Muscle of arm (tissue), 12 donors: ENCODE data around the gene CACNA1D. TPM values are rescaled to one million over a fixed set of nuclear protein-coding genes. Genes with fewer than 3 reads are reported as not detected.

Experiments
- DNase-seq: peaks from one replicate; pipeline ENCODE4 v3.0.0-alpha.2; 2013
- polyA plus RNA-seq, 12 donors: library from polyadenylated mRNA; unstranded; fragments of 120-200 nt; gene quantifications; one replicate each; pipeline ENCODE4 v1.2.1, GENCODE V29; 2013; ENCODE audit not compliant: insufficient read length in 12 of 12

The CACNA1D gene
- polyA plus RNA-seq, 12 donors = 1.5 to 18.8 (median 2.2) TPM; not detected in 1

- no peak for DNase-seq
Measured at GRCh38 chr3:53688989-53689388, 194.6 kb downstream of the CACNA1D start.

- no peak for DNase-seq
Measured at GRCh38 chr3:53689681-53690080, 195.3 kb downstream of the CACNA1D start.

GRCh38 chr3:53690521-53690920, 196.1 kb downstream of the CACNA1D start:
- DNase-seq = no peak

- DNase-seq = no peak
Measured at GRCh38 chr3:53691349-53691748, 196.9 kb downstream of the CACNA1D start.

- no peak for DNase-seq
Measured at GRCh38 chr3:53691885-53692284, 197.5 kb downstream of the CACNA1D start.

- no peak for DNase-seq
Measured at GRCh38 chr3:53693451-53693850, 199.0 kb downstream of the CACNA1D start.

GRCh38 chr3:53694046-53694445, 199.6 kb downstream of the CACNA1D start:
- no peak for DNase-seq

GRCh38 chr3:53694666-53695323, 200.4 kb downstream of the CACNA1D start:
- no peak for DNase-seq

- DNase-seq = no peak
Measured at GRCh38 chr3:53695324-53695690, 200.9 kb downstream of the CACNA1D start.

- DNase-seq = no peak
Measured at GRCh38 chr3:53696401-53697172, 202.2 kb downstream of the CACNA1D start.

- DNase-seq = no peak
Measured at GRCh38 chr3:53700441-53700840, 206.0 kb downstream of the CACNA1D start.

GRCh38 chr3:53702776-53703530, 208.5 kb downstream of the CACNA1D start:
- no peak for DNase-seq

GRCh38 chr3:53703630-53704362, 209.4 kb downstream of the CACNA1D start:
- DNase-seq = no peak

GRCh38 chr3:53704363-53704725, 209.9 kb downstream of the CACNA1D start:
- DNase-seq = no peak

GRCh38 chr3:53705024-53705745, 210.8 kb downstream of the CACNA1D start:
- DNase-seq = no peak

GRCh38 chr3:53705774-53706173, 211.4 kb downstream of the CACNA1D start:
- DNase-seq = no peak

GRCh38 chr3:53707222-53707621, 212.8 kb downstream of the CACNA1D start:
- no peak for DNase-seq

- no peak for DNase-seq
Measured at GRCh38 chr3:53708001-53708621, 213.7 kb downstream of the CACNA1D start.

- no peak for DNase-seq
Measured at GRCh38 chr3:53709256-53709655, 214.8 kb downstream of the CACNA1D start.

GRCh38 chr3:53709860-53710674, 215.7 kb downstream of the CACNA1D start:
- peak; percentile 65 for DNase-seq
